ENCODE results near the gene IKBIP.
"Not testable (repeated sequence)": the region's sequence is repeated elsewhere in the genome, so short reads cannot be mapped to it uniquely, and the experiment has no call there.

Gene IKBIP

DNA sequence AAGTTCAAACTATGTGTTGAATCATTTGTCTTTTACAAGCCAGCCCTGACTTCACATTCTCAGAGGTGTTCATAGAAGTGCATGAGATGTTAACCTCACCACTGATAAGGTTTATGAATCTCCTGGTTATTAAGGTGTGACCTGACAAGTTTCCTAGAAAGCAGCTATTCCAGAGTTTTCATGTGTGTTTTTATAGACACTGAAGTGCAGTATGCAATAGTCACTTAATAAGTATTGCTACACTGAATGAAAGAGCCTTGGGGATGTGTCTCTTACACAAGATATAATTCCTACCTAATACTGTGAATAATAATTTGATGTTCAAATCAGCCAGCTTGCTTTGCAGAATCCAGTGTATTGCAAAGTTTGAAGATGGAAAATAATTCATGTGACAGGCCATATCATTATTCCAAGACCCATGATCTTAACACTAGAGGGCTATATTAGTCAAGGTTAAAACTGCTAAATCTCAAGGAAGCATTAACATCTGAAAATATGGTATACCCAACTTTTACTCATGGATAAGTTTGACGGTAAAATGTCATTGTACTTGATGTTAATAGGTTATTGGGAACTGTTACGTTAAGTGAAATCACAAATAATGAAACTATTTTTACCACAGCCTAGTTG lies 38.1 kb downstream of the IKBIP start:
- H3K4me3 Mint-ChIP-seq: no peak overlapping the region
- H3K27ac Mint-ChIP-seq: no peak overlapping the region
- no peaks in the 10 kb centered on the region for H3K9me3 Mint-ChIP-seq
- H3K4me1 Mint-ChIP-seq (ENCODE audit: low read depth): peaks cover 7% of the 10 kb centered on the region
- H3K27me3 Mint-ChIP-seq (ENCODE audit: low read depth): no peaks in the 10 kb centered on the region
- H3K36me3 Mint-ChIP-seq (ENCODE audit: low read depth): peaks cover 21% of the 10 kb centered on the region
- no peak for DNase-seq (ENCODE audit: low spot score)

DNA sequence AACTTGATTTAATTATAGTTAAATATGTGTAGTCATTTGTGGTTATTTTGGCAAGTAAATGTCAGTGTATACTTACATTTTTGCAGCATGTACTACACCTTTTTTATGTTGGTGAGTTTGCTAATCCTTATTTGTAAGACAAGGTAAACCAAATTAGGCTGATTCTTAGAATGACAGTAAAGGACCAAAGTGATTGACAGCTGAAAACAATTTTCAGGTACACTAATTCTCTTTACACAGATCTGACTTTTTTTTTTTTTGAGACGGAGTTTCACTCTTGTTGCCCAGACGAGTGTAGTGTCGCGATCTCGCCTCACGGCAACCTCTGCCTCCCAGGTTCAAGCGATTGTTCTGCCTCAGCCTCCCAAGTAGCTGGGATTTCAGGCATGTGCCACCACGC lies 42.7 kb downstream of the IKBIP start:
- no peak for DNase-seq (ENCODE audit: low spot score)
- Mint-ChIP-seq H3K4me3 (no peak overlapping the region), H3K27me3 (ENCODE audit: low read depth) (no peaks in the 10 kb centered on the region), H3K36me3 (ENCODE audit: low read depth) (peaks cover 57% of the 10 kb centered on the region), H3K9me3 (no peaks in the 10 kb centered on the region), H3K27ac (no peak overlapping the region), H3K4me1 (ENCODE audit: low read depth) (peaks cover 6% of the 10 kb centered on the region)

DNA sequence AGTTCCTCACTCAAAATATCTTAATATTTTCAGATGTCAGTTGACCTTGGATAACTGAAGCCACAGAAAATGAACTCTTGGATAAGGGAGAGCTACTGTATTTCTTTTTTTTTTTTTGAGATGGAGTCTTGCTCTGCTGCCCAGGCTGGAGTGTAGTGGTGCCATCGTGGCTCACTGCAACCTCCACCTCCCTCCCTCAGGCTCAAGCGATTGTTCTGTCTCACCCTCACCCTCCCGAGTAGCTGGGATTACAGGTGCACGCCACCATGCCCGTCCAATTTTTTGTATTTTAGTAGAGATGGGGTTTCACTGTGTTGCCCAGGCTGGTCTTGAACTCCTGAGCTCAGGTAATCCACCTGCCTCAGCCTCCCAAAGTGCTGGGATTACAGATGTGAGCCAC lies 47.3 kb downstream of the IKBIP start:
- H3K4me3 Mint-ChIP-seq; DNase-seq (ENCODE audit: low spot score); H3K27me3 Mint-ChIP-seq (ENCODE audit: low read depth); H3K27ac Mint-ChIP-seq; H3K9me3 Mint-ChIP-seq: not testable (repeated sequence)
- Mint-ChIP-seq H3K4me1 (ENCODE audit: low read depth) (peaks cover 22% of the 10 kb centered on the region), H3K36me3 (ENCODE audit: low read depth) (peaks cover 70% of the 10 kb centered on the region)

DNA sequence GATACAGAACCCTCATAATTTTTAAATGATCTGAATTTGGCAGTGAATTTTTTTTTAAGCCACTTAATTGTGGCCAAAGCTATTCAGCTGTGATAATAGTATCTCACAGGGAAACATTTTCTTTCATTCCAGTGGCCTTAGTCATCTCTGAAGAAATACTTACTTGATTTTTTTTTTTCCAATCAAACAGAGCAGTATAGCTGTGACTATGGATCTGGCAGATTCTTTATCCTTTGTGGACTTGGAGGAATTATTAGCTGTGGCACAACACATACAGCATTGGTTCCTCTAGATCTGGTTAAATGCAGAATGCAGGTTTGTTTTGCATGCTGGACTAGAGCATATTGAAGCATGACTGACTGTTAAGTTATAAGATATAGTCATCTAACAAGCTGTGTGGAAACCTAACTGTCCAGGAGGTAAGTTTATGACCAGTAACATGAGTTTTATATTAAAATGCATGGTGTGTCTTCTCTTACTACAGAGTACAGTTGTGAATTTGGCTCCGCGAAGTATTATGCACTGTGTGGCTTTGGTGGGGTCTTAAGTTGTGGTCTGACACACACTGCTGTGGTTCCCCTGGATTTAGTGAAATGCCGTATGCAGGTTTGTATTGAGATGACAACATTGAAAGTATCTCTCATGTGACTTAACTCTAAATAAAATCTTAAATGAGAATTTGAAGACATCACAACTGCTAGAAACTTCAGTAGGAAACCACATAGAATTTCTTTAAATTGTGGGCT lies 49.2 kb downstream of the IKBIP start:
- DNase-seq (ENCODE audit: low spot score): peak; percentile 14
- no peaks in the 10 kb centered on the region for H3K9me3 Mint-ChIP-seq
- peaks cover 25% of the 10 kb centered on the region for H3K4me1 Mint-ChIP-seq (ENCODE audit: low read depth)
- H3K36me3 Mint-ChIP-seq (ENCODE audit: low read depth): peaks cover 55% of the 10 kb centered on the region
- peak overlapping the region; percentile 94 for H3K4me3 Mint-ChIP-seq
- H3K27me3 Mint-ChIP-seq (ENCODE audit: low read depth): no peaks in the 10 kb centered on the region
- peak overlapping the region; percentile 98 for H3K27ac Mint-ChIP-seq

DNA sequence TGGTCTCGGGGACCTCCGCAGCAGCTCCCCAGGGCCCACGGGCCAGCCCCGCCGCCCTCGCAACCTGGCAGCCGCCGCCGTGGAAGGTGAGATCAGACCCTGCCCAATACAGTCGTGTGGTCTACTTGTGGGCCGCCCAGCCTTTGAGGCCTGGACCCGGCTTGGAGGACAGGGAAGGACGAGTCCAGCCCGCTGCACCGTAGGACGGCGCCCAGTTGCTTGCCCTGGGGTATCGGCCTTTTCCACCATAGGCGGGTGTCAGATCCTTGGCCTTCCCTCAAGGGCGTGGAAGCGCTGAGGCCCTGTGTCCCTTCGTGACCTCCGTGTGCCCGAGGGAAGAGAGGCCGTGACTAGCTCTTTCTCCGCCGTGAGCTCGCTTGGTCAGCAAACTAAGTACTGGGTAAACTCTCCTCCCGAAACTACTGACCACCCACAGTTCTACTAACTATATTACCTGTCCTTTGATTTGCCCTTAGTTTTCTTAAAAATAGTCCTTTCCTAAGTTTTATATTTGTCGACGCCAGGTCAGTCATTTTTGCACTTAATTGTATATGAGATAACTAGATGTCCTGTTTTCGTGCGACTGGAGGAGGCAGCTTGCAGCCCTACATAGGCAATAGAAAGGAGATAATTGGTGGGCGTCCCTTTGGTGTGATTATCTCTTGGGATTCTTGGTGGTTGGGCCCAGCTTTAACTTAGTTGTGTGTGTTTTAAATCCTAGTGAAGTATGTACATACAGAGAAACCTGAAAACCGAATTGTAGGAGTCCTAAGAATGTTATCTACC lies 50.3 kb downstream of the IKBIP start:
- H3K4me3 Mint-ChIP-seq: peak overlapping the region; percentile 94
- peaks cover 25% of the 10 kb centered on the region for H3K4me1 Mint-ChIP-seq (ENCODE audit: low read depth)
- DNase-seq (ENCODE audit: low spot score): no peak
- peaks cover 48% of the 10 kb centered on the region for H3K36me3 Mint-ChIP-seq (ENCODE audit: low read depth)
- H3K9me3 Mint-ChIP-seq: no peaks in the 10 kb centered on the region
- H3K27ac Mint-ChIP-seq: peak overlapping the region; percentile 98
- no peaks in the 10 kb centered on the region for H3K27me3 Mint-ChIP-seq (ENCODE audit: low read depth)

DNA sequence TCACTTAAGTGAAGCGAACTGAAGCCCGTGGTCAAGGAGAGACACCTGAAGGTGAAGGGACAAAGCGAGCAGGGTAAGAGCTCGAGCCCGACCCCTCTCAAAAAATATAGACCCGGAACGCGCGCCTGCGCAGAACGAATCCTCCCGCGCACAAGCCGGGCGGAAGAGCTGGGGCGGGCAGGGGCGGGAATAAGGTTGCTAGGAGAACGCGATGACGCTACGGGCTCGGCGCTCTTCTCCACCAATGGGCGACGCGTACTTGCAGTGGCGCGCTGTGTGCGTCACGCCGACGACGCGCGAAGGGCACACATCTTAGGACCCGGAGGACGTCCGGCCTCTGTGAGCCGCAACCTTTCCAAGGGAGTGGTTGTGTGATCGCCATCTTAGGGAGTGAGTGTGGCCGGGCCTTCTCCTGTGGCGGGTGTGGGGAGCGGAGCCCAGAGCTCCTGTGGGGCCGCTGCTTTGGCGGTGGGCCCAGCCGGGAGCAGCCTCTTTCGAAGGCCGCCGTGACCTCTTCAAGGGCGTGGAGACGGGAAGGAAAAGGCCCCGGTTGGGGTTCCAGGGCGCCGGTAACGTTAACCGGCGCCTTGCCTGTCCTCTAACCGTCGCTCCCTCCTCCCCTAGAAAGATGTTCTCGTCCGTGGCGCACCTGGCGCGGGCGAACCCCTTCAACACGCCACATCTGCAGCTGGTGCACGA lies 51.1 kb downstream of the IKBIP start, which contains the start of gene SLC25A3:
Gene SLC25A3 (plus strand): TSS at position 336 of the 699 bp plus-strand sequence. CDS start 293 bp downstream, at position 629.
- H3K27me3 Mint-ChIP-seq (ENCODE audit: low read depth): no peaks in the 10 kb centered on the region
- no peaks in the 10 kb centered on the region for H3K9me3 Mint-ChIP-seq
- peaks cover 25% of the 10 kb centered on the region for H3K4me1 Mint-ChIP-seq (ENCODE audit: low read depth)
- peak; percentile 93 for DNase-seq (ENCODE audit: low spot score)
- peak within 1 kb of the TSS; percentile 94 for H3K4me3 Mint-ChIP-seq
- H3K36me3 Mint-ChIP-seq (ENCODE audit: low read depth): peaks cover 43% of the 10 kb centered on the region
- H3K27ac Mint-ChIP-seq: peak within 1 kb of the TSS; percentile 98

DNA sequence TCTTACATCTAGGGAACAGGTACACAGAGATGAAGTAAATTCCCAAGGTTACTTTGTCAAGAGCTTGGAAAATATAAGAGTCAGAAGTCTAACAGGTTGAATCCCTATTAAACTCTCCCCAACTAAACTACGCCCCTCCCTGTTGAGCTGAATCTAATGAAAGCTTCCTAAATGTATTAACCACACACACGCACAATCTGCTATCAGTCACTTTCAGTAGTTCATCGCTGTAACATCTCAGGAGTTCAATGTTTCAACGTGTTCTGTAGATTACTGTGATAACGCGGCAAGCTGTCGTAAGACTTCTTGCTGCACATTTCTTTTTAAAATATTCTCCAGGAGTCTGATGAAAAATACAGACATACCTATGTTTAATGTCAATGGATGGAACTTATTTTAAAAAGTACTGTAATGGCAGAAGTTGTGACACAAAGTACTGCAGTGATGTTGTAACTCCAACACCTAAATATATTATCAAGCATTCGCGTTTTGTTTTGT lies 51.7 kb downstream of the IKBIP start:
- peak; percentile 21 for DNase-seq (ENCODE audit: low spot score)
- Mint-ChIP-seq H3K27ac (peak overlapping the region; percentile 98), H3K27me3 (ENCODE audit: low read depth) (no peaks in the 10 kb centered on the region), H3K4me1 (ENCODE audit: low read depth) (peaks cover 24% of the 10 kb centered on the region), H3K4me3 (peak overlapping the region; percentile 94), H3K36me3 (ENCODE audit: low read depth) (peaks cover 37% of the 10 kb centered on the region), H3K9me3 (no peaks in the 10 kb centered on the region)

DNA sequence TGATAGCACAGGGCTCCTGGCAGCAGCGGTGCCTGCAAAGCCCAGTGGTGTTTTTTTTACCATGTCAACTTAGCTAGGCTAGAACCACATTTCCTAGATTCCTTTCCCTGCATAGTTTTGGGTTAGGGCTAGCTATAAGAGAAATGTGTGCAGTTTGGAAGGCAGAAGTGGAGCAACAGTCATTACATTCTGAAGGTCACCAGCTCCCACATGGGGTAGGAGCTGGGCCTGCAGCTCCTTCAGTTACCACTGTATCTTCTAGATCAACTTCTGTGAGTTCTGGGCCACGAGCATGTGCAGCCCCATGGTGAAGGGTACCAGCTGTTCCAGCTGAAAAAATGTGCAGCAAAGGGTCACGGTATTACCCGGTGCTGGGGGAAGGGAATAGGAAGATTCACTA lies 53.4 kb downstream of the IKBIP start:
- Mint-ChIP-seq H3K27ac (peak overlapping the region; percentile 70), H3K36me3 (ENCODE audit: low read depth) (peaks cover 23% of the 10 kb centered on the region), H3K27me3 (ENCODE audit: low read depth) (no peaks in the 10 kb centered on the region), H3K4me3 (peak overlapping the region; percentile 16), H3K4me1 (ENCODE audit: low read depth) (peaks cover 16% of the 10 kb centered on the region), H3K9me3 (no peaks in the 10 kb centered on the region)
- no peak for DNase-seq (ENCODE audit: low spot score)

DNA sequence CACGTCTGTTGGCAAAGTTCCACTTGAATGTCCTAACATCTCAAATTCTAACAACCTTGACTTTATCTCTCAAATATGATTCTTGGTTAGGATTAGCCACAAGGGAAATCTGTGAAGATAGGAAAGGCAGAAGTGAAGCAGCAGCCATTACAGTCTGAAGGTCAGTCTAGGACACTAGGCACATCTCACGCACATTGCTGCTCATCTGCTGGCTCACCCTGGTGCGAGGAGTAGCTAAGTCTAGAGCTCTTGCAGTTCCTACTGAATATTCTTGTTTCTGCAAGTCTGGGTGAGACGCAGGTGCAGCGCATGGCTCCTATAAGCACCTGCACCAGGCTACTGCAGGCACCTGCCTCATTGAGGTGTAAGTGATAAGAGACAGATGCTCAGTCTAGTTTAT lies 57.5 kb downstream of the IKBIP start:
- Mint-ChIP-seq H3K27ac (no peak overlapping the region), H3K36me3 (ENCODE audit: low read depth) (no peaks in the 10 kb centered on the region), H3K9me3 (no peaks in the 10 kb centered on the region), H3K4me3 (no peak overlapping the region), H3K4me1 (ENCODE audit: low read depth) (peaks cover 3% of the 10 kb centered on the region), H3K27me3 (ENCODE audit: low read depth) (no peaks in the 10 kb centered on the region)
- DNase-seq (ENCODE audit: low spot score): no peak

DNA sequence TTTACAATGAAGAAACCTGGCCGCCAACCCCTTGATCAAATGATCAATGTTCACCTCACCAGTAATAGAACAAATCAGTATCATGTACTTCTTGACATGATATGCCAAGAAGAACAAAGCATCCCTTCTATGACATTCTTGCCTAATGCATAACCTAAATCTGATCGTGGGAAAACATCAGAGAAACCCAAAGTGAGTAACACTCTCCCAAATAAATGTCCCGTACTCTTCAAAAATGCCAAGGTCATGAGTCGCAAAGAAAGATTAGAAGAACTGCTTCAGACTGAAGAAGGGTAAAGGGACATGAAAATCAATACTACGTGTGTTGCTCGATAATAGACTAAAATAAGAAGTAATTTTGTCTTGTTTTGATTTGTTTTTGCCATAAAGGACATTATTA lies 62.5 kb downstream of the IKBIP start:
- DNase-seq (ENCODE audit: low spot score): no peak
- Mint-ChIP-seq H3K4me1 (ENCODE audit: low read depth) (no peaks in the 10 kb centered on the region), H3K36me3 (ENCODE audit: low read depth) (no peaks in the 10 kb centered on the region), H3K9me3 (no peaks in the 10 kb centered on the region), H3K27me3 (ENCODE audit: low read depth) (no peaks in the 10 kb centered on the region), H3K27ac (no peak overlapping the region), H3K4me3 (no peak overlapping the region)

DNA sequence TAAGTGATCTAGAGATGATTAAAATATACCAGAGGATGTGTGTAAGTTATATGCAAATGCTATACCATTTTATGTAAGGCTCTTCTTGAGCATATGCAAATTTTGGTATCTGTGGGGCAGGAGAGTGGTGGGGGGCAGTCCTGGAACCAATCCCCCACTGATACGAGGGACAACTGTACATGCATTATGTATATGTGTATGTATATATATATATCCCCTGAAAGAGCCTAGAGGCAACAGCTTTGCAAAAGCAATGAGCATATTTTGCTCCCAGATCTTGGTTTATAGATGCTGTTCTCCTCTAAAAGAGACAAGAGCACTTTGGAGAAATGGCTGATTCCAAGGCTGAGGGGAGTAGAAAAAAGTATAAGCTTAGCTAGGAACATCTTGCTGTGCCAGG lies 63.5 kb downstream of the IKBIP start:
- no peak for DNase-seq (ENCODE audit: low spot score)
- no peaks in the 10 kb centered on the region for H3K27me3 Mint-ChIP-seq (ENCODE audit: low read depth)
- H3K36me3 Mint-ChIP-seq (ENCODE audit: low read depth): no peaks in the 10 kb centered on the region
- no peak overlapping the region for H3K4me3 Mint-ChIP-seq
- H3K4me1 Mint-ChIP-seq (ENCODE audit: low read depth): no peaks in the 10 kb centered on the region
- no peak overlapping the region for H3K27ac Mint-ChIP-seq
- no peaks in the 10 kb centered on the region for H3K9me3 Mint-ChIP-seq

DNA sequence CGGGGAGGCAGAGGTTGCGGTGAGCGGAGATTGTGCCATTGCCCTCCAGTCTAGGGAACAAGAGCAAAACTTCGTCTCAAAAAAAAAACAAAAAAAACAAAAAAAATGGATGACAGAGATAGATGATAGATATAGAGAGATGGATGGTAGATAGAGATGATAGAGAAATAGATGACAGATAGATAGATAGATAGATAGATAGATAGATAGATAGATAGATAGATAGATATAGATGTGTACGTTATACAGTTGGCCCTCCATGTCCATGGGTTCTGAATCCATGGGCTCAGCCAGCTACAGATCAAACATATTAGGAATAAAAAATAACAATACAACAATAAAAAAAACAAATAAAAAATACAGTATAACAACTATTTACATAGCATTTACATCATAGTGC lies 63.9 kb downstream of the IKBIP start:
- Mint-ChIP-seq H3K27ac (no peak overlapping the region), H3K36me3 (ENCODE audit: low read depth) (no peaks in the 10 kb centered on the region), H3K4me3 (no peak overlapping the region), H3K27me3 (ENCODE audit: low read depth) (no peaks in the 10 kb centered on the region), H3K4me1 (ENCODE audit: low read depth) (no peaks in the 10 kb centered on the region), H3K9me3 (no peaks in the 10 kb centered on the region)
- DNase-seq (ENCODE audit: low spot score): no peak

DNA sequence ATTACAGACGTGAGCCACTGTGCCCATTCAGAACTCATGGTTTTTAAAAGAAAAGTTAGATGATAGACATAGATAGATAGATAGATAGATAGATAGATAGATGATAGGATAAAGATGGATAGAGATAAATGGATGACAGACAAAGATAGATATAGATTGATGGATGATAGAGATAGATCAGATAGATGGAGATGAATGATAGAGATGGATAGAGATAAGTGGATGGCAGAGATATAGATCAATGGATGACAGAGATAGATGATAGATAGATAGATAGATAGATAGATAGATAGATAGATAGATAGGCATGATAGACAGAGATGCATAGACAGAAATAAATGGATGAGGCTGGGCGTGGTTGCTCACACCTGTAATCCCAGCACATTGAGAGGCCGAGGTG lies 64.8 kb downstream of the IKBIP start:
- Mint-ChIP-seq H3K4me1 (ENCODE audit: low read depth) (no peaks in the 10 kb centered on the region), H3K9me3 (no peaks in the 10 kb centered on the region), H3K27ac (no peak overlapping the region), H3K36me3 (ENCODE audit: low read depth) (no peaks in the 10 kb centered on the region), H3K27me3 (ENCODE audit: low read depth) (no peaks in the 10 kb centered on the region), H3K4me3 (no peak overlapping the region)
- no peak for DNase-seq (ENCODE audit: low spot score)

Measured in T-helper 2 cell treated with Interferon-gamma antibody and Interleukin-4, amounts not matched to agents 5 μg/mL and 100 μg/mL, for 36 hours (primary cell).